IMR-90 (cell line): Measurements from ENCODE around the gene AMPD2.
"Not testable (repeated sequence)": the region's sequence is repeated elsewhere in the genome, so short reads cannot be mapped to it uniquely, and the experiment has no call there.

Source experiments
- BHLHE40 ChIP-seq: fragments of 150-350 bp; IDR thresholded peaks from 2 replicates; pipeline ENCODE4 v1.6.1; 2016; ENCODE audit warnings: mild to moderate bottlenecking, low read depth, low read length
- CEBPB ChIP-seq: IDR thresholded peaks from 2 replicates; pipeline ENCODE4 v1.6.1; 2012; ENCODE audit warnings: low read depth, low read length, improper control_type of control experiment
- FOS ChIP-seq: fragments of 150-350 bp; IDR thresholded peaks from 2 replicates; pipeline ENCODE4 v1.6.1; 2016; ENCODE audit warnings: low read depth, low read length
- MAFK ChIP-seq: IDR thresholded peaks from 2 replicates; pipeline ENCODE4 v1.6.1; 2012; ENCODE audit warnings: low read depth, low read length, improper control_type of control experiment
- MAZ ChIP-seq: IDR thresholded peaks from 2 replicates; pipeline ENCODE4 v1.6.1; 2012; ENCODE audit warnings: low read depth, mild to moderate bottlenecking, low read length, improper control_type of control experiment, moderate library complexity, borderline replicate concordance
- NFE2L2 ChIP-seq: fragments of 150-350 bp; IDR thresholded peaks from 2 replicates; pipeline ENCODE4 v1.6.1; 2016; ENCODE audit warnings: low read depth, mild to moderate bottlenecking, low read length
- POLR2A ChIP-seq: IDR thresholded peaks from 2 replicates; pipeline ENCODE4 v1.6.1; 2012; ENCODE audit warnings: mild to moderate bottlenecking, low read depth, low read length
- RAD21 ChIP-seq: IDR thresholded peaks from 2 replicates; pipeline ENCODE4 v1.6.1; 2012; ENCODE audit warnings: low read length, improper control_type of control experiment
- RCOR1 ChIP-seq: IDR thresholded peaks from 2 replicates; pipeline ENCODE4 v1.6.1; 2012; ENCODE audit warnings: mild to moderate bottlenecking, low read length, improper control_type of control experiment; ENCODE audit not compliant: insufficient replicate concordance
- RFX5 ChIP-seq: IDR thresholded peaks from 2 replicates; pipeline ENCODE4 v1.8.0; 2012; ENCODE audit warnings: low read depth, mild to moderate bottlenecking, low read length, moderate library complexity
- SMC3 ChIP-seq: fragments of 150-350 bp; IDR thresholded peaks from 2 replicates; pipeline ENCODE4 v1.6.1; 2016; ENCODE audit warnings: low read depth, mild to moderate bottlenecking, antibody characterized with exemption, low read length, moderate library complexity
- USF2 ChIP-seq: fragments of 150-350 bp; IDR thresholded peaks from 2 replicates; pipeline ENCODE4 v1.6.1; 2017; ENCODE audit warnings: mild to moderate bottlenecking, antibody characterized with exemption, low read length, low read depth
- TF ChIP-seq, protein P1 (sequence below): conservative IDR thresholded peaks from 2 replicates; pipeline ENCODE4 v1.5.1; 2012; ENCODE audit warnings: mild to moderate bottlenecking, low read depth, low read length, improper control_type of control experiment

DNA sequence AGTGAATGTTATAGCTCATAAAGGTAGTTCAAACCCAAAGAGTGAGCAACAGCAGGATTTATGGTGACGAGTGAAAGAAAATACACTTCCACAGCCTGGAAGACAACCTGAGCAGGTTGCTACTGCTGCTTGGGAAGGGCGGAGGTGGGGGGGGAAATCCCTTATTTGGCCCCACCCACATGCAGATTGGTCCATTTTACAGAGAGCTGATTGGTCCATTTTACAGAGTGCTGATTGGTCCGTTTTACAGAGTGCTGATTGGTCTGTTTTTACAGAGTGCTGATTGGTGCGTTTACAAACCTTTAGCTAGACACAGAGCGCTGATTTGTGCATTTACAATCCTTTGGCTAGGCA lies 50.3 kb downstream of the AMPD2 start:
- TF ChIP-seq, protein P1, sequence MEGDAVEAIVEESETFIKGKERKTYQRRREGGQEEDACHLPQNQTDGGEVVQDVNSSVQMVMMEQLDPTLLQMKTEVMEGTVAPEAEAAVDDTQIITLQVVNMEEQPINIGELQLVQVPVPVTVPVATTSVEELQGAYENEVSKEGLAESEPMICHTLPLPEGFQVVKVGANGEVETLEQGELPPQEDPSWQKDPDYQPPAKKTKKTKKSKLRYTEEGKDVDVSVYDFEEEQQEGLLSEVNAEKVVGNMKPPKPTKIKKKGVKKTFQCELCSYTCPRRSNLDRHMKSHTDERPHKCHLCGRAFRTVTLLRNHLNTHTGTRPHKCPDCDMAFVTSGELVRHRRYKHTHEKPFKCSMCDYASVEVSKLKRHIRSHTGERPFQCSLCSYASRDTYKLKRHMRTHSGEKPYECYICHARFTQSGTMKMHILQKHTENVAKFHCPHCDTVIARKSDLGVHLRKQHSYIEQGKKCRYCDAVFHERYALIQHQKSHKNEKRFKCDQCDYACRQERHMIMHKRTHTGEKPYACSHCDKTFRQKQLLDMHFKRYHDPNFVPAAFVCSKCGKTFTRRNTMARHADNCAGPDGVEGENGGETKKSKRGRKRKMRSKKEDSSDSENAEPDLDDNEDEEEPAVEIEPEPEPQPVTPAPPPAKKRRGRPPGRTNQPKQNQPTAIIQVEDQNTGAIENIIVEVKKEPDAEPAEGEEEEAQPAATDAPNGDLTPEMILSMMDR = not testable (repeated sequence)
- not testable (repeated sequence) for TF ChIP-seq BHLHE40, RAD21, MAZ, RFX5, POLR2A, SMC3, FOS, NFE2L2, RCOR1, USF2, CEBPB, MAFK
